HepG2 (cell line): ENCODE results near the gene MMS19. TPM values are rescaled to one million over a fixed set of nuclear protein-coding genes. Genes with fewer than 3 reads are reported as not detected.

Experiments
- ATAC-seq: fragments of 200-7000 bp; cut with Tn5 transposase; 3 replicates; pipeline ENCODE4 v1.9.1; 2020; ENCODE audit warnings: mild to moderate bottlenecking, moderate library complexity
- BruUV-seq: library from RNA; stranded (reverse); fragments of 400-500 nt; replicated peaks from 2 replicates; lab custom pipeline; 2021; lab: Mats Ljungman, UMichigan
- CTCF ChIA-PET: fragments of 300-600 bp; formaldehyde crosslinking; extraction: SDS; loops from one replicate; lab custom pipeline; 2021; ENCODE audit warnings: low total read pairs, inconsistent platforms, low intra/inter-chr PET ratio; lab: Yijun Ruan, JAX
- POLR2A ChIA-PET: fragments of 350-600 bp; sonication (Branson Sonifier 250); formaldehyde crosslinking; loops from one replicate; lab custom pipeline; 2020; ENCODE audit warnings: antibody characterized with exemption, inconsistent platforms; lab: Yijun Ruan, JAX
- DNase-seq: peaks from one replicate; pipeline ENCODE4 v3.0.0-alpha.2; 2015; ENCODE audit warnings: low spot score
- FAIRE-seq: peaks from 3 replicates; lab custom pipeline; 2011; peaks lifted over from hg19 to GRCh38; lab: Jason Lieb, UNC
- H2AFZ ChIP-seq: one replicate; pipeline ENCODE4 v1.6.1; 2011; ENCODE audit warnings: low read length, inconsistent platforms
- H3K27ac ChIP-seq: fragments of 300-600 bp; 3 replicates; pipeline ENCODE4 v1.8.0; 2011; ENCODE audit warnings: mixed run types, mild to moderate bottlenecking, mixed read lengths, low read length, inconsistent platforms; ENCODE audit not compliant: insufficient read depth; ENCODE audit errors: extremely low read length
- H3K27me3 ChIP-seq, 2 experiments: fragments of 200-600 bp in 1 of 2; 2 replicates in 1 of 2; 3 replicates in 1 of 2; pipeline versions ENCODE4 v1.6.0 to v1.8.0; 2011; ENCODE audit warnings: low read length in 2 of 2, mild to moderate bottlenecking in 2 of 2, moderate library complexity in 2 of 2, inconsistent platforms in 1 of 2; ENCODE audit not compliant: insufficient read depth in 2 of 2, control insufficient read depth in 1 of 2
- H3K36me3 ChIP-seq, 2 experiments: fragments of 200-600 bp in 1 of 2; replicated peaks in 1 of 2; 2 replicates in 1 of 2; 3 replicates in 1 of 2; pipeline versions ENCODE4 v1.5.1 to v1.8.0; 2011; ENCODE audit warnings: low read length in 2 of 2, inconsistent platforms in 1 of 2; ENCODE audit not compliant: insufficient read depth in 2 of 2, control insufficient read depth in 1 of 2
- H3K4me1 ChIP-seq: 2 replicates; pipeline ENCODE4 v1.5.1; 2012; ENCODE audit warnings: low read length, inconsistent platforms; ENCODE audit not compliant: insufficient read depth
- H3K4me2 ChIP-seq: 2 replicates; pipeline ENCODE4 v1.6.0; 2011; ENCODE audit warnings: low read depth, low read length, inconsistent platforms
- H3K4me3 ChIP-seq, 3 experiments: fragments of 200-600 bp in 1 of 3; sonication (generic), shearing (Covaris generic) in 1 of 3; replicated peaks in 1 of 3; 2 replicates each; pipeline ENCODE4 v1.5.1; 2011 to 2016; ENCODE audit warnings: low read length in 3 of 3, inconsistent platforms in 2 of 3, low read depth in 2 of 3, mild to moderate bottlenecking in 2 of 3, control low read depth in 1 of 3, mixed read lengths in 1 of 3; ENCODE audit not compliant: insufficient read depth in 1 of 3
- H3K79me2 ChIP-seq: one replicate; pipeline ENCODE4 v1.6.1; 2011; ENCODE audit warnings: low read length, inconsistent platforms; ENCODE audit not compliant: insufficient read depth
- H3K9ac ChIP-seq: 2 replicates; pipeline ENCODE4 v1.6.0; 2011; ENCODE audit warnings: mild to moderate bottlenecking, low read depth, low read length, inconsistent platforms; ENCODE audit not compliant: insufficient read depth
- H3K9me3 ChIP-seq: 2 replicates; pipeline ENCODE4 v1.5.1; 2012; ENCODE audit warnings: mild to moderate bottlenecking, low read length
- H4K20me1 ChIP-seq: 2 replicates; pipeline ENCODE4 v1.6.0; 2011; ENCODE audit warnings: inconsistent platforms, mild to moderate bottlenecking, low read length, moderate library complexity; ENCODE audit not compliant: insufficient read depth
- ATAD3A ChIP-seq: sonication (generic); formaldehyde crosslinking; IDR thresholded peaks from 2 replicates; pipeline ENCODE4 v1.4.0; 2020; ENCODE audit warnings: missing genetic modification reagents
- CBFB ChIP-seq: sonication (generic); formaldehyde crosslinking; IDR thresholded peaks from 2 replicates; pipeline ENCODE4 v1.4.0; 2020; ENCODE audit warnings: missing genetic modification reagents
- CBX1 ChIP-seq: IDR thresholded peaks from one replicate; pipeline ENCODE4 v1.6.1; 2016; ENCODE audit warnings: antibody characterized with exemption, low read depth
- HOXA9 ChIP-seq: sonication (generic); formaldehyde crosslinking; IDR thresholded peaks from 2 replicates; pipeline ENCODE4 v1.8.1; 2022; ENCODE audit warnings: missing genetic modification reagents, mild to moderate bottlenecking, moderate library complexity, borderline replicate concordance
- REL ChIP-seq: sonication (generic); formaldehyde crosslinking; conservative IDR thresholded peaks from 2 replicates; pipeline ENCODE4 v1.8.0; 2022; ENCODE audit warnings: mild to moderate bottlenecking, missing genetic modification reagents, moderate library complexity
- ZBTB21 ChIP-seq: sonication (generic); formaldehyde crosslinking; IDR thresholded peaks from 2 replicates; pipeline ENCODE4 v1.4.0; 2020; ENCODE audit warnings: missing genetic modification reagents
- ZNF430 ChIP-seq: sonication (generic); formaldehyde crosslinking; IDR thresholded peaks from 2 replicates; pipeline ENCODE4 v1.9.0; 2021; ENCODE audit warnings: mild to moderate bottlenecking, missing genetic modification reagents
- ZNF432 ChIP-seq: sonication (generic); formaldehyde crosslinking; IDR thresholded peaks from 2 replicates; pipeline ENCODE4 v1.5.0; 2020; ENCODE audit warnings: missing genetic modification reagents, mild to moderate bottlenecking, borderline replicate concordance
- ZNF670 ChIP-seq: sonication (generic); formaldehyde crosslinking; IDR thresholded peaks from 2 replicates; pipeline ENCODE4 v1.8.0; 2022; ENCODE audit warnings: mild to moderate bottlenecking, missing genetic modification reagents, borderline replicate concordance
- ZNF775 ChIP-seq: sonication (generic); formaldehyde crosslinking; IDR thresholded peaks from 2 replicates; pipeline ENCODE4 v1.4.0; 2020; ENCODE audit warnings: missing genetic modification reagents, mild to moderate bottlenecking, moderate library complexity, borderline replicate concordance
- ZNF777 ChIP-seq: sonication (generic); formaldehyde crosslinking; IDR thresholded peaks from 2 replicates; pipeline ENCODE4 v1.4.0; 2020; ENCODE audit warnings: missing genetic modification reagents
- ZNF839 ChIP-seq: sonication (generic); formaldehyde crosslinking; IDR thresholded peaks from 2 replicates; pipeline ENCODE4 v1.4.0; 2020; ENCODE audit warnings: missing genetic modification reagents, mild to moderate bottlenecking, borderline replicate concordance
- ZSCAN21 ChIP-seq: sonication (generic); formaldehyde crosslinking; IDR thresholded peaks from 2 replicates; pipeline ENCODE4 v1.8.0; 2022; ENCODE audit warnings: mild to moderate bottlenecking, missing genetic modification reagents, moderate library complexity, borderline replicate concordance
- WGBS: methylation state at CpG from one replicate; pipeline ENCODE4 v1.1.6; 2017; ENCODE audit warnings: low lambda C conversion rate; 5-methylcytosine and 5-hydroxymethylcytosine counted together
- in situ Hi-C: cut with HindIII; loops from 2 replicates; pipeline ENCODE4 v1.10.0; 2017; ENCODE audit warnings: low pct_unique_long_range_greater_than_20kb; ENCODE audit not compliant: extremely low pct_ligation_motif_present
- intact Hi-C: fragments of 100-400 bp; cut with micrococcal nuclease; formaldehyde crosslinking; loops from one replicate; pipeline ENCODE4 v1.10.0; 2022; ENCODE audit not compliant: unreplicated experiment
- polyA plus RNA-seq, 8 experiments: library from polyadenylated mRNA; depleted of rRNA in 3 of 8; stranded (reverse) in 7 of 8; unstranded in 1 of 8; fragments of >200 nt; fragmentation: Illumina TruSeq in 4 of 8; extraction: Trizol in 4 of 8; gene quantifications; 2 replicates each; pipeline versions ENCODE4 v1.2.1 to v1.2.3, GENCODE V29; 2011 to 2016; ENCODE audit warnings: low read depth in 4 of 8, missing spikeins in 1 of 8, mixed read lengths in 1 of 8; ENCODE audit not compliant: insufficient read depth in 1 of 8
- total RNA-seq, 5 experiments: library from RNA; depleted of rRNA; stranded (reverse); fragments of >200 nt; fragmentation: Illumina TruSeq; extraction: Trizol; gene quantifications; 2 replicates each; pipeline ENCODE4 v1.2.3, GENCODE V29; 2016; ENCODE audit warnings: low read depth in 1 of 5
- TF ChIP-seq, protein P1 (sequence below): sonication (generic); formaldehyde crosslinking; IDR thresholded peaks from 2 replicates; pipeline ENCODE4 v1.4.0; 2020; ENCODE audit warnings: mild to moderate bottlenecking, low read depth, missing genetic modification reagents
- TF ChIP-seq, protein P2 (sequence below): sonication (generic); formaldehyde crosslinking; IDR thresholded peaks from 2 replicates; pipeline ENCODE4 v1.8.0; 2022; ENCODE audit warnings: low read depth, missing genetic modification reagents
- TF ChIP-seq, protein P3 (sequence below): sonication (generic); formaldehyde crosslinking; IDR thresholded peaks from 2 replicates; pipeline ENCODE4 v1.9.0; 2021; ENCODE audit warnings: missing genetic modification reagents, borderline replicate concordance
- TF ChIP-seq, protein P4 (sequence below): sonication (generic); formaldehyde crosslinking; IDR thresholded peaks from 2 replicates; pipeline ENCODE4 v1.5.1; 2020; ENCODE audit warnings: mild to moderate bottlenecking, missing genetic modification reagents, moderate library complexity

MMS19 gene
- total and polyA plus RNA-seq, 2 of the 13 experiments (the other 11 are each of a cell fraction or from before 2014, with no cell fraction given): 76.4 to 107 TPM

DNA sequence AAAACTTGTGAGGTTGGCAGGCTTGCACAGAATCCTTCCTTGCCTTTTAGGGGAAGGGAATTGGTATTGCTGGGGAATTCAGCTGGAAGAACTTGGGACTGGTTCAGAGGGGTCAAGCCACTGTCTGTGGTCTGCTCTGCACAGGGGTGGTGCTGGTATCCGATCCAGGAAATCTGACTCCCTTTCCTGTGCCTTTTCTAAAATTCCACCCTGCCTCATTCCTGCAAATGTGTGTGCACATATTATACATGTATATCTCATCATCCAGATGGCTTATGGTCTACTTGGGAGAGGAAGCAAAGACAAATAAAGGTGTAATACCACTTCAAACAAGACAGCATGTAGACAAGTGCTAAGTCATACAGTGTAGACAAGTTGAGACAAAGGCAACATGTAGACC lies 14.8 kb upstream of the MMS19 start:
- no peak for FAIRE-seq
- no peak for TF ChIP-seq ZNF432 (CRISPR knock-in tag)
- no peak for TF ChIP-seq ATAD3A (CRISPR knock-in tag)
- no peak for TF ChIP-seq ZNF839 (CRISPR knock-in tag)
- no peak for TF ChIP-seq REL (CRISPR knock-in tag)
- TF ChIP-seq, protein P1, sequence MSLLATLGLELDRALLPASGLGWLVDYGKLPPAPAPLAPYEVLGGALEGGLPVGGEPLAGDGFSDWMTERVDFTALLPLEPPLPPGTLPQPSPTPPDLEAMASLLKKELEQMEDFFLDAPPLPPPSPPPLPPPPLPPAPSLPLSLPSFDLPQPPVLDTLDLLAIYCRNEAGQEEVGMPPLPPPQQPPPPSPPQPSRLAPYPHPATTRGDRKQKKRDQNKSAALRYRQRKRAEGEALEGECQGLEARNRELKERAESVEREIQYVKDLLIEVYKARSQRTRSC: no peak
- no peak for TF ChIP-seq ZNF777 (CRISPR knock-in tag)
- no peak for TF ChIP-seq ZNF775
- TF ChIP-seq, protein P2, sequence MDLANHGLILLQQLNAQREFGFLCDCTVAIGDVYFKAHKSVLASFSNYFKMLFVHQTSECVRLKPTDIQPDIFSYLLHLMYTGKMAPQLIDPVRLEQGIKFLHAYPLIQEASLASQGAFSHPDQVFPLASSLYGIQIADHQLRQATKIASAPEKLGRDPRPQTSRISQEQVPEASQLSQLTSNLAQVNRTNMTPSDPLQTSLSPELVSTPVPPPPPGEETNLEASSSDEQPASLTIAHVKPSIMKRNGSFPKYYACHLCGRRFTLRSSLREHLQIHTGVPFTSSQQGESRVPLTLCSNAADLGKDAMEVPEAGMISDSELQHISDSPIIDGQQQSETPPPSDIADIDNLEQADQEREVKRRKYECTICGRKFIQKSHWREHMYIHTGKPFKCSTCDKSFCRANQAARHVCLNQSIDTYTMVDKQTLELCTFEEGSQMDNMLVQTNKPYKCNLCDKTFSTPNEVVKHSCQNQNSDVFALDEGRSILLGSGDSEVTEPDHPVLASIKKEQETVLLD: no peak
- TF ChIP-seq, protein P3, sequence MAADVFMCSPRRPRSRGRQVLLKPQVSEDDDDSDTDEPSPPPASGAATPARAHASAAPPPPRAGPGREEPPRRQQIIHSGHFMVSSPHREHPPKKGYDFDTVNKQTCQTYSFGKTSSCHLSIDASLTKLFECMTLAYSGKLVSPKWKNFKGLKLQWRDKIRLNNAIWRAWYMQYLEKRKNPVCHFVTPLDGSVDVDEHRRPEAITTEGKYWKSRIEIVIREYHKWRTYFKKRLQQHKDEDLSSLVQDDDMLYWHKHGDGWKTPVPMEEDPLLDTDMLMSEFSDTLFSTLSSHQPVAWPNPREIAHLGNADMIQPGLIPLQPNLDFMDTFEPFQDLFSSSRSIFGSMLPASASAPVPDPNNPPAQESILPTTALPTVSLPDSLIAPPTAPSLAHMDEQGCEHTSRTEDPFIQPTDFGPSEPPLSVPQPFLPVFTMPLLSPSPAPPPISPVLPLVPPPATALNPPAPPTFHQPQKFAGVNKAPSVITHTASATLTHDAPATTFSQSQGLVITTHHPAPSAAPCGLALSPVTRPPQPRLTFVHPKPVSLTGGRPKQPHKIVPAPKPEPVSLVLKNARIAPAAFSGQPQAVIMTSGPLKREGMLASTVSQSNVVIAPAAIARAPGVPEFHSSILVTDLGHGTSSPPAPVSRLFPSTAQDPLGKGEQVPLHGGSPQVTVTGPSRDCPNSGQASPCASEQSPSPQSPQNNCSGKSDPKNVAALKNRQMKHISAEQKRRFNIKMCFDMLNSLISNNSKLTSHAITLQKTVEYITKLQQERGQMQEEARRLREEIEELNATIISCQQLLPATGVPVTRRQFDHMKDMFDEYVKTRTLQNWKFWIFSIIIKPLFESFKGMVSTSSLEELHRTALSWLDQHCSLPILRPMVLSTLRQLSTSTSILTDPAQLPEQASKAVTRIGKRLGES (CRISPR knock-in tag): no peak
- no peak for TF ChIP-seq CBFB
- no peak for TF ChIP-seq CBX1
- TF ChIP-seq ZSCAN21 (CRISPR knock-in tag): no peak
- TF ChIP-seq, protein P4, sequence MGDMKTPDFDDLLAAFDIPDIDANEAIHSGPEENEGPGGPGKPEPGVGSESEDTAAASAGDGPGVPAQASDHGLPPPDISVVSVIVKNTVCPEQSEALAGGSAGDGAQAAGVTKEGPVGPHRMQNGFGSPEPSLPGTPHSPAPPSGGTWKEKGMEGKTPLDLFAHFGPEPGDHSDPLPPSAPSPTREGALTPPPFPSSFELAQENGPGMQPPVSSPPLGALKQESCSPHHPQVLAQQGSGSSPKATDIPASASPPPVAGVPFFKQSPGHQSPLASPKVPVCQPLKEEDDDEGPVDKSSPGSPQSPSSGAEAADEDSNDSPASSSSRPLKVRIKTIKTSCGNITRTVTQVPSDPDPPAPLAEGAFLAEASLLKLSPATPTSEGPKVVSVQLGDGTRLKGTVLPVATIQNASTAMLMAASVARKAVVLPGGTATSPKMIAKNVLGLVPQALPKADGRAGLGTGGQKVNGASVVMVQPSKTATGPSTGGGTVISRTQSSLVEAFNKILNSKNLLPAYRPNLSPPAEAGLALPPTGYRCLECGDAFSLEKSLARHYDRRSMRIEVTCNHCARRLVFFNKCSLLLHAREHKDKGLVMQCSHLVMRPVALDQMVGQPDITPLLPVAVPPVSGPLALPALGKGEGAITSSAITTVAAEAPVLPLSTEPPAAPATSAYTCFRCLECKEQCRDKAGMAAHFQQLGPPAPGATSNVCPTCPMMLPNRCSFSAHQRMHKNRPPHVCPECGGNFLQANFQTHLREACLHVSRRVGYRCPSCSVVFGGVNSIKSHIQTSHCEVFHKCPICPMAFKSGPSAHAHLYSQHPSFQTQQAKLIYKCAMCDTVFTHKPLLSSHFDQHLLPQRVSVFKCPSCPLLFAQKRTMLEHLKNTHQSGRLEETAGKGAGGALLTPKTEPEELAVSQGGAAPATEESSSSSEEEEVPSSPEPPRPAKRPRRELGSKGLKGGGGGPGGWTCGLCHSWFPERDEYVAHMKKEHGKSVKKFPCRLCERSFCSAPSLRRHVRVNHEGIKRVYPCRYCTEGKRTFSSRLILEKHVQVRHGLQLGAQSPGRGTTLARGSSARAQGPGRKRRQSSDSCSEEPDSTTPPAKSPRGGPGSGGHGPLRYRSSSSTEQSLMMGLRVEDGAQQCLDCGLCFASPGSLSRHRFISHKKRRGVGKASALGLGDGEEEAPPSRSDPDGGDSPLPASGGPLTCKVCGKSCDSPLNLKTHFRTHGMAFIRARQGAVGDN: no peak
- TF ChIP-seq ZBTB21 (CRISPR knock-in tag): no peak
- TF ChIP-seq HOXA9 (CRISPR knock-in tag): no peak
- no peak for TF ChIP-seq ZNF430 (CRISPR knock-in tag)
- TF ChIP-seq ZNF670 (CRISPR knock-in tag): no peak

More for the DNA sequence above, 14.8 kb upstream of the MMS19 start:
- ChIA-PET POLR2A (no interaction called here), CTCF (no interaction called here)
- DNase-seq (no peak), ATAC-seq (no peak)
- Histone ChIP-seq H3K4me3 (no peak overlapping the region), H3K79me2 (no peaks in the 10 kb centered on the region), H4K20me1 (no peaks in the 10 kb centered on the region; the same call in 1 of the 2 replicates), H3K9ac (no peak overlapping the region), H3K27ac (no peak overlapping the region), H3K36me3 (no peaks in the 10 kb centered on the region; a peak in 1 of 5 replicates), H3K4me1 (peaks cover 14% of the 10 kb centered on the region), H2AFZ (no peak overlapping the region), H3K4me2 (no peak overlapping the region), H3K27me3 (no peaks in the 10 kb centered on the region), H3K9me3 (no peaks in the 10 kb centered on the region)
- no TSS peak for BruUV-seq
- intact Hi-C loops (no loop called here), in situ Hi-C loops (no loop called here)
- 88% methylated on average over 1 of the region's 1 CpG for WGBS
